HG03103 (cell line): ENCODE data around the gene DNMT3A.
"Not testable (repeated sequence)": the region's sequence is repeated elsewhere in the genome, so short reads cannot be mapped to it uniquely, and the experiment has no call there.

Experiments
- ATAC-seq: cut with Tn5 transposase; IDR thresholded peaks from one replicate; pipeline ENCODE4 v1.9.1; 2021; ENCODE audit warnings: low read depth; ENCODE audit not compliant: unreplicated experiment

Gene DNMT3A

GRCh38 chr2:25218100-25218499 lies 123.6 kb downstream of the DNMT3A start:
- no peak for ATAC-seq

- ATAC-seq: no peak
These were observed 125.6 kb downstream of the DNMT3A start for GRCh38 chr2:25215948-25216679.

GRCh38 chr2:25215232-25215631 lies 126.5 kb downstream of the DNMT3A start:
- ATAC-seq: no peak

- no peak for ATAC-seq
These were observed 128.5 kb downstream of the DNMT3A start for GRCh38 chr2:25213229-25213628.

- not testable (repeated sequence) for ATAC-seq
These were observed 130.8 kb downstream of the DNMT3A start for GRCh38 chr2:25210923-25211322.

GRCh38 chr2:25207078-25207545 lies 134.6 kb downstream of the DNMT3A start:
- ATAC-seq: no peak

- ATAC-seq: no peak
These were observed 137.4 kb downstream of the DNMT3A start for GRCh38 chr2:25204190-25204838.

- ATAC-seq: no peak
These were observed 139.4 kb downstream of the DNMT3A start for GRCh38 chr2:25202275-25202674.

GRCh38 chr2:25201794-25202193 lies 139.9 kb downstream of the DNMT3A start:
- ATAC-seq: no peak

GRCh38 chr2:25201265-25201664 lies 140.5 kb downstream of the DNMT3A start:
- ATAC-seq: no peak

- ATAC-seq: no peak
These were observed 143.1 kb downstream of the DNMT3A start for GRCh38 chr2:25198576-25198975.

GRCh38 chr2:25198209-25198525 lies 143.6 kb downstream of the DNMT3A start:
- ATAC-seq: no peak

GRCh38 chr2:25197336-25198208 lies 144.2 kb downstream of the DNMT3A start:
- no peak for ATAC-seq

- no peak for ATAC-seq
These were observed 147.1 kb downstream of the DNMT3A start for GRCh38 chr2:25194576-25195122.

GRCh38 chr2:25190536-25190935 lies 151.2 kb downstream of the DNMT3A start:
- no peak for ATAC-seq

- no peak for ATAC-seq
These were observed 153.3 kb downstream of the DNMT3A start for GRCh38 chr2:25188405-25188804.

GRCh38 chr2:25187729-25188350 lies 153.9 kb downstream of the DNMT3A start:
- ATAC-seq: no peak

- ATAC-seq: no peak
These were observed 157.5 kb downstream of the DNMT3A start for GRCh38 chr2:25184254-25184653.

- no peak for ATAC-seq
These were observed 162.7 kb downstream of the DNMT3A start for GRCh38 chr2:25178976-25179375.
